ENCODE measurements around the gene MLLT3. TPM values are rescaled to one million over a fixed set of nuclear protein-coding genes. Genes with fewer than 3 reads are reported as not detected.

MLLT3 gene
- total RNA-seq, 1 experiment from 2014 or later, result 21.6 TPM

GRCh38 chr9:20380546-20380945 is 241.8 kb downstream of the MLLT3 start:
- H3K27me3 ChIP-seq (ENCODE audit: insufficient read depth, low read depth), result no peaks in the 10 kb centered on the region
- H3K36me3 ChIP-seq (ENCODE audit: low read depth), result no peaks in the 10 kb centered on the region
- no peaks in the 10 kb centered on the region for H3K9me3 ChIP-seq (ENCODE audit: insufficient read depth, low read depth)
- TF ChIP-seq CTCF (conservative IDR thresholded peaks at IDR 0.05), result no peak
- TF ChIP-seq EZH2 (IDR thresholded peaks at IDR 0.05; ENCODE audit: low read depth), result no peak
- no peak overlapping the region for H3K4me2 ChIP-seq
- no peak overlapping the region for H3K4me3 ChIP-seq
- intact Hi-C loops (cut with micrococcal nuclease; ENCODE audit: unreplicated experiment), result no loop called here
- ChIA-PET POLR2A (ENCODE audit: unreplicated experiment) (no interaction called here), CTCF (no interaction called here)
- BruUV-seq (replicated peaks), result no TSS peak
- DNase-seq, result no peak
- H3K4me1 ChIP-seq (replicated peaks; ENCODE audit: insufficient read depth), result no peaks in the 10 kb centered on the region
- H3K79me2 ChIP-seq (ENCODE audit: low read depth), result no peaks in the 10 kb centered on the region
- no peak overlapping the region for H3K27ac ChIP-seq
- no peaks in the 10 kb centered on the region for H3F3A ChIP-seq (ENCODE audit: insufficient read depth, low read depth)
- H3K9me2 ChIP-seq (ENCODE audit: insufficient read depth), result no peaks in the 10 kb centered on the region
- H4K20me1 ChIP-seq (ENCODE audit: insufficient read depth), result no peaks in the 10 kb centered on the region
- no peak overlapping the region for H2AFZ ChIP-seq

- no TSS peak for BruUV-seq (replicated peaks)
- H3K79me2 ChIP-seq (ENCODE audit: low read depth), result no peaks in the 10 kb centered on the region
- no peaks in the 10 kb centered on the region for H4K20me1 ChIP-seq (ENCODE audit: insufficient read depth)
- H3K4me3 ChIP-seq, result no peak overlapping the region
- H3F3A ChIP-seq (ENCODE audit: insufficient read depth, low read depth), result no peaks in the 10 kb centered on the region
- ChIA-PET CTCF (no interaction called here), POLR2A (ENCODE audit: unreplicated experiment) (no interaction called here)
- no peak overlapping the region for H3K27ac ChIP-seq
- no peaks in the 10 kb centered on the region for H3K9me2 ChIP-seq (ENCODE audit: insufficient read depth)
- intact Hi-C loops (cut with micrococcal nuclease; ENCODE audit: unreplicated experiment), result no loop called here
- no peaks in the 10 kb centered on the region for H3K4me1 ChIP-seq (replicated peaks; ENCODE audit: insufficient read depth)
- no peaks in the 10 kb centered on the region for H3K9me3 ChIP-seq (ENCODE audit: insufficient read depth, low read depth)
- no peak overlapping the region for H2AFZ ChIP-seq
- no peak for TF ChIP-seq CTCF (conservative IDR thresholded peaks at IDR 0.05)
- TF ChIP-seq EZH2 (IDR thresholded peaks at IDR 0.05; ENCODE audit: low read depth), result no peak
- no peak overlapping the region for H3K4me2 ChIP-seq
- H3K36me3 ChIP-seq (ENCODE audit: low read depth), result no peaks in the 10 kb centered on the region
- H3K27me3 ChIP-seq (ENCODE audit: insufficient read depth, low read depth), result no peaks in the 10 kb centered on the region
- no peak for DNase-seq
Observed at GRCh38 chr9:20379804-20380225, 242.5 kb downstream of the MLLT3 start.

GRCh38 chr9:20378851-20379250 is 243.4 kb downstream of the MLLT3 start:
- H3K79me2 ChIP-seq (ENCODE audit: low read depth), result no peaks in the 10 kb centered on the region
- no peak for DNase-seq
- CTCF ChIA-PET, result no interaction called here
- H3K36me3 ChIP-seq (ENCODE audit: low read depth), result no peaks in the 10 kb centered on the region
- no peaks in the 10 kb centered on the region for H3K4me1 ChIP-seq (replicated peaks; ENCODE audit: insufficient read depth)
- H3K4me3 ChIP-seq, result no peak overlapping the region
- POLR2A ChIA-PET (ENCODE audit: unreplicated experiment), result no interaction called here
- H3K9me3 ChIP-seq (ENCODE audit: insufficient read depth, low read depth), result no peaks in the 10 kb centered on the region
- intact Hi-C loops (cut with micrococcal nuclease; ENCODE audit: unreplicated experiment), result no loop called here
- no TSS peak for BruUV-seq (replicated peaks)
- no peaks in the 10 kb centered on the region for H3K9me2 ChIP-seq (ENCODE audit: insufficient read depth)
- no peaks in the 10 kb centered on the region for H3F3A ChIP-seq (ENCODE audit: insufficient read depth, low read depth)
- no peak overlapping the region for H2AFZ ChIP-seq
- H3K4me2 ChIP-seq, result no peak overlapping the region
- no peaks in the 10 kb centered on the region for H3K27me3 ChIP-seq (ENCODE audit: insufficient read depth, low read depth)
- H4K20me1 ChIP-seq (ENCODE audit: insufficient read depth), result no peaks in the 10 kb centered on the region
- no peak overlapping the region for H3K27ac ChIP-seq
- TF ChIP-seq EZH2 (IDR thresholded peaks at IDR 0.05; ENCODE audit: low read depth), result no peak
- no peak for TF ChIP-seq CTCF (conservative IDR thresholded peaks at IDR 0.05)
